Measurements from ENCODE around the gene CCSER1.

- TF ChIP-seq CTCF (IDR thresholded peaks at IDR 0.05) (no peak), EZH2 (IDR thresholded peaks at IDR 0.05; ENCODE audit: borderline replicate concordance, insufficient read depth, low read depth, low read length, poor library complexity, severe bottlenecking) (no peak)
Measured at GRCh38 chr4:91284480-91284879, 1157.3 kb downstream of the CCSER1 start.

Measured in B cell (primary cell).